GM21515 (cell line): ENCODE data around the gene AATK.

ENCODE experiments used
- ATAC-seq: cut with Tn5 transposase; IDR thresholded peaks from one replicate; pipeline ENCODE4 v1.9.1; 2021; ENCODE audit not compliant: unreplicated experiment

Gene AATK

GRCh38 chr17:81118308-81119221 is 47.5 kb downstream of the AATK start:
- no peak for ATAC-seq

DNA sequence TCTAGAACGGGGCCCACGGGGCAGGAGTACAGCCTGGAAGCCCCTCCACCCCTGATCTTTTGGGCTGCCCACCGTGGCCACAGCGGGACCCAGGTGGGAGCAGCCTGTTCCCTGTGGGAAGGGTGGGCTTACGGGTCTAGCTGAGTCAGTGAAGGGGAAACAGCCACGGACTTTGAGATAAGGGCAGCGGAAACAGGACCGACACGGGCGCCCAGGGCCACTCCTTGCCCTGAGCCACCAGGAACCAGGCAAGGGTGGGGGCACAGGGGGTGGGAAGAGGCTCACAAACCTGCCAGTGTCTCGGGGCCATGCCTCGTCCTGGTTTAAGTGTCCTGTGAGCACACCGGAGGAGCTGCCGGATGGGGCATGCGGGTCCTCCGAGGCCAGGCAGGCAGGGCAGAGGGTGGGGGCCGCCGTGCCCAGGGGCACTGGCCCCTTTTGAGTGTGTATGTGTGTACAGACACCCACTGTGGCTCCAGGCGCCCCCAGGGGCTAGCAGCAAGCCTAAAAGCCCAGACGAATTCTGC is 48.3 kb downstream of the AATK start:
- no peak for ATAC-seq

DNA sequence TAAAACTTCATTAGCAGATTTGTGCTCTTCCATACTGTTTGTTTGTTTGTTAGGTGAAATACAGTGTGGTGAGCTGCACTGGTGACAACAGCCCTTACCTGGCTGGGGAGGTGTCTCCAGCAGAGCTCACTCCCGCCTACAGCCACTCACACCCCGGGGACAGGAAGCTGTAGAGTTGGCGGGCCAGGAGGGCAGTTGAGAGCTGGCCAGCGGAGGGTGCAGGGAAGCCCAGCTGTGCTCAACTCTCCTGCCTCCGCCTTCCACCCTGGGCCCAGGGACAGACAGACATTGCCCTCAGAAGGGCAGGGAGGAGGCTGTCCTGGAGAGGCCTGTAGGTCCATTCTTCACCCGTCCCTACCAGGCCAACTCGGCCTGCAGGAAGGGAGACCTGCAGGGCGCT is 49.3 kb downstream of the AATK start:
- ATAC-seq, result no peak

DNA sequence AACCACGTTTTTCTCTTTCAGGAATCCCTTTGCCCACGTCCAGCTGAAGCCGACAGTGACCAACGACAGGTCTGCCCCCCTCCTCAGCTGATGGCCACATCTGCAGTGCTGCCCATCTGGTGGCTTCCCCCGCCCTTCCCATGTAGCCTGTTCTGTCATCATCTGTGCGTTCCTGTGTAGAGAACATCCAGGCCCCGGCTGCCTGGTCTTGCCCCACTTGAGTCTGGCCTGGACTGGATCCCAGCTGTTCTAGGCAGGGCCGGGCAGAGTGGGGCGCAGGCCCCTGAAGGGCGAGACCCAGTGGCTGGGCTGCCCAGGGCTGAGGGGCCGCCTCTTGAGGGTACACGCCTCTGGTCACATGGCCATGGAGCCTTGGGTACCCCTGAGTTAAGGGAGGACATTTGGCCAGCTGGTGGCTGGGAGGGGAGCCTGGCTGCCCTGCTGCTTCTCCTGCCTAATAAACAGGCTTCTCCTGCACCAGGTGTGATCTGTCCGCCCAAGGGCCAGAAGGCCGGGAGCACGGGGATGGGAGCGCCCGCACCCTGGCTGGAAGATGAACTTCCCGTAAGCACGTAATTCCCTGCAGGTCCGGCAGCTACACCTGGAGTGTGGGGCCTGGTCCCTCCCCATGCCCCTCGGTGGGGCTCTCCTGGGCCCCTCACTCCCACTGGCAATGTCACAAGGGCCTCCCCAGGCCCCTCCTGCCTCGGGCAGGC is 50.1 kb downstream of the AATK start:
- no peak for ATAC-seq

DNA sequence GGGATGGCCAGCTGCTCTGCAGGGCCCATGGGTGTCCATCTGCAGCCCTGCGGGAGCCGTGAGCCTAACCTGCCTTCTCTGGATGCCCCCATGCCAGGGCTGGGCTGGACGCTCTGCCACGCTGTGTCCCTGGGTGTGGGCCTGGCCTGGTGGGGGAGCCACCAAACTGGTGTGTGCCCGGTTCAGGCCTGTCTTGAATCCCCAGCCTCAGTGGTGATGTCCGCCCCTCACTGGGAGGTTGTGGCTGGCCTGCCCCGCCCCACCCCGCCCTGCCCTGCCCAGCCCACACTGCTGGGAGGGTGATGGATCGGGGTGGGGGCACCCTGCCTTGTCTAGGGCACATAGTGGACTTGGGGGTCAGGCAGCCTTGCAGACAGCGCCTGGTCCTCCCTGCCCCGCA is 50.8 kb downstream of the AATK start:
- ATAC-seq, result no peak

DNA sequence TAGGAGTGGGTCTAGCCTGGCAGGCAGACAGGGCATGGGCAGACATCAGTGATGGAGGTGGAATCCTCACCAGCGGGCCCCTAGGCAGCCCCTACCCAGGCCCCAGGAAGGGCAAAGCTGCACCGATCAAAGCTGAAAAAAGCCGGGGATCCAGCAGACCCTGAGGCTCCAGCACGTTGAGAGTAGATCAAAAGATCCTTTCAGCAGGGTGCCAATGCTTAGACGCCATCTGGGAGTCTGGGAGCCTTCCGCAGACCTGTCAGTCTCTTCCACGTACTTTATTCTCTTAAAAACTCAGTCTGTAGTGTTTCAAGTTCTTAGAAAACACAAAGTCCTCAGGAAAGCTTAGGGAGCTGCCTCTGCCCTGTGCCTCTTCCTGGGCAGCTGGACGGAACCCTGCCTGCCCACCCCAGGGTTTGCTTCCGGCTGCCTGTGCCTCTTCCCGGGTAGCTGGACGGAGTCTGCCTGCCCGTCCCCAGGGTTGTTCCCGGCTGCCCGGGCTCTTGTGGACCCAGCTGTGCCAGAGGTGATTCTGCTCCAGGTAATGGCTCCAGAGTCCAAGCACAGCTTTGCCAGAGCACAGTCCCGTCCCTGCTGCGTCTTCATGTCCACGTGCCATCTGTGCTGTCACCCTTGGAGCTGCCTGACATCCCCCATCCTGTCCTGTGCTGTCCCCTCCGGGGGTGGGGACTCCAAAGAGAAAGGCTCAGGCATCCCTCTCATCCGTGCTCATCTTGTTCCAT is 51.5 kb downstream of the AATK start:
- ATAC-seq, result no peak

DNA sequence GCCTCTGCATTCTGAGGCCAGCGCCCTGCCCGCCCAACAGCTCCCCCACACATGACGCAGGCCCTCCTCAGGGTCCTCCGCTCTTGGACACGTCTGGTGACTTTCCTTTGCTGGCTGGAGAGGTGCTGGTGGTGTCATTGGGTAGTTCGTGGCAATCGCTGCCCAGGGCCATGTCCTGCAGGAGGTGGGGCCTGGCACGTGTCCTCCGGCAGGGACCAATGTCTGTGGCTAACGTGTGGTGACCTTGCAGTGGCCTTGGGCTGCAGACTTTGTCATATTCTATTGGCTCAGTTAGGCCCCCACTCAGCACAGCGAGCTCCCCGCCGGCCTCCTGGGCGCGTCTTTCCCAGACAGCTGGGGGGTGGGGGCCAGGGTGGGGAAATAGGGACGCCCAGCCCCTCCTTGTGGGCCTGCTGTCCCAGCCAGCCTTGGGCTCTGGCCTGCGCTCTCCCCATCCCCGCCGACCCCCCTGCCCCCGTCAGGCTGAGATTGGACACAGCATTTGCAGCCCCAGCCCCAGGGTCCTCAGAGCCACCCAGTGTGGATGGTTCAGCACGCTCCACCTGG is 52.8 kb downstream of the AATK start:
- ATAC-seq, result no peak

GRCh38 chr17:81112450-81112849 is 53.6 kb downstream of the AATK start:
- ATAC-seq, result no peak

DNA sequence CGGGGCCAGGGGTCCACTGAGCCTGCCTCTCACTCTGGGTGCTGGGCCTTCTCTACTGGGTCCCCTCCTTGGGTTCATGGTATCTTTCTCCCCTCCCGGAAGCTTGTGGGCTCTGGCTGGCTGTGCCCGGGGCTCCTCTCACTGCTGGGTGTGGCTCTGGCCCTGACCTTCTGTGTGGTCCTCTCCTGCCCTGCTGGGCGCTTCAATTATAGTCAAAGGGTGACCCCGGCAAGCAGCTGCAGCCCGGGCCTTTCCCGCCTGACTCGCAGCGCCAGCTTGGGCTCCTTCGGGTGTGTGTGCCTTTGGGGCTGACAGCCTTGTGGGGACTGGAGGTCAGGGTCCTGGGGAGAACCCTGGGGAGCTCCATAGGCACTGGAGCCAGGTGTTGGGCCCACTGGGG is 55.0 kb downstream of the AATK start:
- ATAC-seq, result no peak

DNA sequence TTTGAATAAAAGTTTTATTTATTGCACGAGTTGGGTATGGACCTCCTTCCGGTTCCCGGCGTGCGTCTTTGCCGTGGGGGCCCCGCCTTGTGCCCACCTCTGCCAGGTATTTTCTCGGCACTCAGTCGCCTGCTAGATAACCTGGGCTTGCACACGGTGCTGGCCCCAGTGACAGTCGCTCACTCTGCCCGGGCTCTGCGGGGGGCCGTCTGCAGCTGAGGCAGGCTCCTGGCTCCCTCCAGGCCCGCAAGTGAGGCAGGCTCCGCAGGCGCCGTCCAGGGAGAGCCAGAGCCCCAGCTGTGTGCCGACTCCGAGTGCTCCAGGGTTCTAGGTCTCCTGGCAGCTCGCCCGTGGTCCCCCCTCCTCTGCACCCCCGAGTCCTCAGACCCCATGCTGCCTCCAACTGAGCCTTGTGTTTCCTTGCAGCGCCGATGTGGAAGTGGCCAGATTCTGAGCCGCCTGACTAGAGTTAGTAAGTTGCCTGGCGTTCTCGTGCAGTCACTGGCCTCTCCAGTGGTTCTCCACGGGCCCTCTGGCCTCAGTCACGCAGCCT is 55.5 kb downstream of the AATK start:
- ATAC-seq, result no peak

GRCh38 chr17:81109957-81110356 is 56.1 kb downstream of the AATK start:
- no peak for ATAC-seq

- no peak for ATAC-seq
These were observed 57.8 kb downstream of the AATK start for GRCh38 chr17:81108220-81108619.

- no peak for ATAC-seq
These were observed 59.3 kb downstream of the AATK start for GRCh38 chr17:81106716-81107115.

DNA sequence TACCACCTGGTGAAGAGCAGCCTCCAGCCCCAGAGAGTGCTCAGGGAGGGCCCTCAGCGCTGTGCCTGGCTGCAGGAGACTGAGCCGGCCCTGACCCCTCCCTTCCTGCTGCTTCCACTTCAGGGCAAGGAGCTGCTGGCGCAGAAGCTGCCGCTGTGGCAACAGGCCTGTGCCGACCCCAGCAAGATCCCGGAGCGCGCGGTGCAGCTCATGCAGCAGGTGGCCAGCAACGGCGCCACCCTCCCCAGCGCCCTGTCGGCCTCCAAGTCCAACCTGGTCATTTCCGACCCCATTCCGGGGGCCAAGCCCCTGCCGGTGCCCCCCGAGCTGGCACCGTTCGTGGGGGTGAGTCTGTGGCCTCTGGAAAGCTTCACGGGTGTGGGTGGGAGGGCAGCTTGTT is 62.6 kb downstream of the AATK start:
- ATAC-seq, result no peak

- no peak for ATAC-seq
These were observed 63.2 kb downstream of the AATK start for GRCh38 chr17:81102869-81103268.

DNA sequence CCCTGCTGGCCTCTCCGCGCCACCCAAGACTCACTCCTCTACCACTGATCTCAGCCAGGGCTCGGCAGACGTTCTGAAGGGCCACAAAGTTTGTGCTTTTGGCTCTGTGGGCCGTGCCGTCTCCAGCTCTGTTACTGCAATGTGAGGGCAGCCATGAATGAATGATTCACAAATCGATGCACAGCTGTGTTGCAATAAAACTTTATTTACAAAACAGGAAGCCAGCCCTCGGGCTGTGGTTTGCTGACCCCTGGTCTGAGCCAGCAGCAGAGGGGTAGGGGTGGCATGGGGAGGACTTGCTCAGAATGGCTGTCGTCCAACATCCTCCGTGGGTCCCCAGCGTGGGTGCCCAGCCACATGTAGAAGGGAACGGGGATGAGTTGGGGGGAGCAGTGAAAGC is 63.7 kb downstream of the AATK start:
- ATAC-seq, result no peak

DNA sequence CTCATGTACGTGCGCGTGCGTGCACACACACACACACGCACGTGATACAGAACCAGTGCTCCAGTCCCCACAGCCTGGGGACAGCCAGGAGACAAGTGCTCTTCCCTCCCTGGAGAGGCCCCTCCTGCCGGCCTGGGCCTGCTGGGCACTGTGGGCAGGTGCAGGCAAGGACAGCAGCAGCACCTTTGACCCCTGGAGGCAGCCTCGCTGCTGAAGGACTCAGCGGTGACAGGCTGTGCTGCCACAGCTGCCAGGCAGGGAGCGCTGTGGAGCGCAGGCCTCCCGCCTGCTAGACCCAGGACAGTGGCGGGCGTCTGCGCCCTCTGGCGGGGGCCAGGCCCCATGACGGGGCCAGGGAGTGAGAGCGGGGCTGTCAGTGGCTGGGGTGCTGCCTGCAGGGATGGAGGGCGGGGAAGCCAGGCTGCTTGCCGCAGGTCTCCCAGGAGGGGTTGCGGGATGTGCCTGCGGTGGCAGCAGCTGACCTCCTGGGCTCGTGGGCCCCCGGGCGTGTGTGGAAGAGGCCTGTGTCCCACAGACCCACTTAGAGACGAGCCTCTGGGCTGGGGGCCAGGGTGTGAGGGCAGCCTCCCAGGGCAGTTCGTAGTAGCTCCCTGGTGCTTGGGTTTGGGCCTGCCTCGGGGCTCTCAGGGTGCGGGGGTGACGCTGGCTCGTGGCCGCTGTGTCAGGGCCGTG is 64.3 kb downstream of the AATK start:
- ATAC-seq, result no peak

- ATAC-seq, result no peak
These were observed 65.4 kb downstream of the AATK start for GRCh38 chr17:81100668-81101067.

- ATAC-seq, result no peak
These were observed 66.1 kb downstream of the AATK start for GRCh38 chr17:81099888-81100287.

DNA sequence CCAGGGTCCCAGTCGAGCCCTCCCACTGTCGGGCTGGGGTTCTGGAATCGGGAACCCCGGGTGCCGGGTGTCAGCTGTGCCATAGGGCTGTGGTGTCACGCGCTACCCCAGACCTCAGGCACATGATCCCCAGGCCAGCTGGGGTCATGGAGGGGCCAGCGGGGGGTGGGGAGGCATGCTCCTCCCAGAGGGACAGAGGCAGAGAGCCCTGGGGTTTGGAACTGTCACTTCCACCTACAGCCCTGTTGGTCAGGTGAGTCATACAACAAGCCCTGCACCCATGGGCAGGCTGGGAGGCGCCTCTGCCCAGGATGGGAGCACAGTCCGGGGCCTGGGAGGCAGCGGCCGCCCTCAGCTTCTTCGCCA is 68.1 kb downstream of the AATK start:
- no peak for ATAC-seq
